Measurements from ENCODE around the gene HCAR2.

HCAR2 gene

GRCh38 chr12:122740351-122740750 lies 37.2 kb upstream of the HCAR2 start:
- peak in 1 of 2 donors; percentile 32 for DNase-seq (ENCODE audit: low read depth in 2 of 2)
- no peak for TF ChIP-seq CTCF (IDR thresholded peaks at IDR 0.05; ENCODE audit: low read depth, low read length)
- no peak overlapping the region for H3K4me3 ChIP-seq (replicated peaks in 1 of 2; ENCODE audit: low read depth in 2 of 2, low read length in 2 of 2)

GRCh38 chr12:122738571-122738970 lies 35.4 kb upstream of the HCAR2 start:
- DNase-seq (ENCODE audit: low read depth in 2 of 2) = no peak
- no peak for TF ChIP-seq CTCF (IDR thresholded peaks at IDR 0.05; ENCODE audit: low read depth, low read length)
- H3K4me3 ChIP-seq (replicated peaks in 1 of 2; ENCODE audit: low read depth in 2 of 2, low read length in 2 of 2) = no peak overlapping the region

- no peak for DNase-seq (ENCODE audit: low read depth in 2 of 2)
- no peak for TF ChIP-seq CTCF (IDR thresholded peaks at IDR 0.05; ENCODE audit: low read depth, low read length)
- no peak overlapping the region for H3K4me3 ChIP-seq (replicated peaks in 1 of 2; ENCODE audit: low read depth in 2 of 2, low read length in 2 of 2)
Measured at GRCh38 chr12:122732611-122733010, 29.5 kb upstream of the HCAR2 start.

DNA sequence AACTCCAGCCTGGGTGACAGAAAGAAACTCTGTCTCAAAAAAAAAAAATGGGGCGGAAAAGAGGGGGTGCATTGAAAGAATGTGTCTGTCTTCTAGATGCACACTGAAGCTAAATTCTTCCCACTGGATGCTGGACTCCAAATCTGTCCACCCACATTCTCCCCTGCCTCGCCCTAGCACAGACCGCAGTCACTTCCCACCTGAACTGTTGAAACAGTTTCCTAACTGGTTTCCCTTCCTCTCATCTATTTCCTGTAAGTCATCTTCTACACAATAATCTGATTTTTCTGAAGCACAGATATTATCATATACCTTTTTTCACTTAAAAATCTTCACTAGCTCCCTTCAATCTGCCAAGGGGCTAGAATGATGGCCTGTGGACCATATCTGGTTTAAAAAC lies 29.0 kb upstream of the HCAR2 start:
- DNase-seq (ENCODE audit: low read depth in 2 of 2) = no peak
- no peak overlapping the region for H3K4me3 ChIP-seq (replicated peaks in 1 of 2; ENCODE audit: low read depth in 2 of 2, low read length in 2 of 2)
- no peak for TF ChIP-seq CTCF (IDR thresholded peaks at IDR 0.05; ENCODE audit: low read depth, low read length)

DNA sequence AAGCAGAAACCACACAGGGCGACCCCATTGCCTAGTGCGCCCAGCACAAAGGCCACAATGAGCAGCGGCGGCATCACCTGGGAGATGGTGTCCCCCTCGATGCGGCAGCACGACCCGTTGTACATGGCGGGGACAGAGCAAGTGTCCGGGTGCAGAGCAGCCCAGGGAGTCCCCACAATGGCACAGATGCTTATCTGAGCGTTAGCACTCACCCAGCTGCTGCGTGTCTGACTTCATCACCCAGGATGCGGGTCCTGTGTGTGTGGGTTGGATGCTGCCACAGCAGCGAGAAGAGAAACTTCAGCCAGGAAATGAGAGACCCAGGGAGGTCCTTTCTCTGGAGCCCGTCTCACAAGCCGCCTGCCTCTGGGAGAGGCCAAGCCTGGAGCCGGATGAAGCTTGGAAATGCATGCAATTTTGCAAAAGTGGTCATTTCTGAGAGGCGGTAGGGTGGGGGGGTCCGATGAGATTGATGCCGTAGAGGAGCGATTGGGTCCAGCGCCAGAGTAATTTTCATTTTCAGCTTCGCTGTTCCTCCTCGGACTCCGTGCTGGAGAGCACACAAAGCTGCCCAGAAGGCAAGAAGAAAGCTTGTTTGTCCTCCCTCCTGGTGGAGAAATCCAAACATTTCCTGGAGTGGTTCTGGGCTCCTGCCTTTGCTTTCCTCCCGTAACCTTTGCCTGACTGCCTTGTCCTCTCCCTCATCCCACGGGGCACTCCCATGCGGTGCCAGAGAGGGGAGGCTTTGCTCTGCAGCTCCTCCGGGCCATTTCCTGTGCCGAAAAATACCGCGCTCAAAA lies 27.3 kb upstream of the HCAR2 start, which contains the start of gene HCAR1:
TSS of gene HCAR1 (minus strand) at position 630 of the 800 bp plus-strand sequence. CDS start at position 125, 505 bp downstream.
- H3K4me3 ChIP-seq (replicated peaks in 1 of 2; ENCODE audit: low read depth in 2 of 2, low read length in 2 of 2) = peak within 1 kb of the TSS; percentile 3 to 46
- TF ChIP-seq CTCF (IDR thresholded peaks at IDR 0.05; ENCODE audit: low read depth, low read length) = peak; percentile 5
- peak; percentile 38 to 52 for DNase-seq (ENCODE audit: low read depth in 2 of 2)

DNA sequence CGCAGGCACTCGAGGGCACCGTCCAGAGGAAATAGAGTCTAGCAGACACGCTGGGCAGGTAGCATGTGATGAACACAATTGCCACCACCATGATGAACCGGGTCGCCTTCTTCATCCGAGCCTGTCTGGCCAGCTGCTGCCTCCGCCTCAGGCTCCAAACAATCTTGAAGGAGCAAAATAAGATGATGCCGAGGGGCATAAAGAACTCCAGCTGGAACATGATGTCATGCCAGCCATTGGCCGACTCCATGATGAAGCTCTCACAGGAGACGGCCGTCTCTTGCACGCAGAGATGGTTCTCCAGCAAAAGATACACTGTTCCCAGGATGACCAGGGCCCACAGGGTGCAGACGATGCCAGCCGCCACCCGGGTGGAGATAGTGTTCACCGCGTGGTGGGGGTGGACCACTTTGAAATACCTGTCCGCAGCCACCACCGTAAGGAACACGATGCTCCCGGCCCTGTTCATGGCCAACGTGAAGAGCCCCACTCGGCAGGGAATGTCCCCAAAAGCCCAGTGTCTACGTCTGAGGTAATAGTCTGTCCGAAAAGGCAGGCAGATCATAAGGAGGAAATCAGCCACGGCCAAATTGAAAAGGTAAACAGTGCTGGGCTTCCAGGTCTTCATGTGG lies 26.5 kb upstream of the HCAR2 start:
- no peak for DNase-seq (ENCODE audit: low read depth in 2 of 2)
- no peak for TF ChIP-seq CTCF (IDR thresholded peaks at IDR 0.05; ENCODE audit: low read depth, low read length)
- no peak overlapping the region for H3K4me3 ChIP-seq (replicated peaks in 1 of 2; ENCODE audit: low read depth in 2 of 2, low read length in 2 of 2)
